Osteocyte (in vitro differentiated cells): ENCODE measurements around the gene IQCH. TPM values are rescaled to one million over a fixed set of nuclear protein-coding genes. Genes with fewer than 3 reads are reported as not detected.

ENCODE experiments used
- DNase-seq: peaks from one replicate; pipeline ENCODE4 v3.0.0; 2021; ENCODE audit warnings: mixed read lengths; ENCODE audit not compliant: unreplicated experiment; ENCODE audit errors: extremely low spot score
- H3K27ac Mint-ChIP-seq: one replicate; pipeline ENCODE4 v1.8.0; 2021; ENCODE audit warnings: mild to moderate bottlenecking, mixed read lengths; ENCODE audit not compliant: unreplicated experiment
- H3K27me3 Mint-ChIP-seq: one replicate; pipeline ENCODE4 v1.8.0; 2021; ENCODE audit warnings: mixed read lengths; ENCODE audit not compliant: unreplicated experiment
- H3K36me3 Mint-ChIP-seq: one replicate; pipeline ENCODE4 v1.8.0; 2021; ENCODE audit warnings: mixed read lengths; ENCODE audit not compliant: unreplicated experiment
- H3K4me1 Mint-ChIP-seq: one replicate; pipeline ENCODE4 v1.8.0; 2021; ENCODE audit warnings: mixed read lengths; ENCODE audit not compliant: unreplicated experiment
- H3K4me3 Mint-ChIP-seq: one replicate; pipeline ENCODE4 v1.8.0; 2021; ENCODE audit warnings: mild to moderate bottlenecking, moderate library complexity, mixed read lengths; ENCODE audit not compliant: unreplicated experiment
- H3K9me3 Mint-ChIP-seq: one replicate; pipeline ENCODE4 v1.8.0; 2021; ENCODE audit warnings: mixed read lengths; ENCODE audit not compliant: unreplicated experiment
- CTCF ChIP-seq: fragments of 200-600 bp; sonication (generic); IDR thresholded peaks from 2 replicates; pipeline ENCODE4 v1.5.0; 2021; ENCODE audit warnings: antibody characterized with exemption, mild to moderate bottlenecking, moderate library complexity
- total RNA-seq: library from RNA; stranded (reverse); gene quantifications from 2 replicates; pipeline ENCODE4 v1.2.1, GENCODE V29; 2021

Gene IQCH
- total RNA-seq, 1 donor from 2014 or later: 2.0 TPM

- Mint-ChIP-seq H3K27ac (no peak overlapping the region), H3K4me1 (peaks cover 52% of the 10 kb centered on the region), H3K4me3 (no peak overlapping the region), H3K9me3 (no peaks in the 10 kb centered on the region), H3K27me3 (no peaks in the 10 kb centered on the region), H3K36me3 (peaks cover 3% of the 10 kb centered on the region)
- no peak for TF ChIP-seq CTCF
- DNase-seq: no peak
Observed at GRCh38 chr15:67508407-67508806, 253.8 kb downstream of the IQCH start.

GRCh38 chr15:67509918-67510317, 255.3 kb downstream of the IQCH start:
- H3K36me3 Mint-ChIP-seq: peaks cover 4% of the 10 kb centered on the region
- DNase-seq: no peak
- H3K27ac Mint-ChIP-seq: no peak overlapping the region
- no peaks in the 10 kb centered on the region for H3K27me3 Mint-ChIP-seq
- H3K4me1 Mint-ChIP-seq: peaks cover 45% of the 10 kb centered on the region
- no peak overlapping the region for H3K4me3 Mint-ChIP-seq
- no peak for TF ChIP-seq CTCF
- H3K9me3 Mint-ChIP-seq: no peaks in the 10 kb centered on the region

- TF ChIP-seq CTCF: no peak
- peaks cover 43% of the 10 kb centered on the region for H3K4me1 Mint-ChIP-seq
- no peak for DNase-seq
- H3K36me3 Mint-ChIP-seq: peaks cover 6% of the 10 kb centered on the region
- no peak overlapping the region for H3K27ac Mint-ChIP-seq
- no peaks in the 10 kb centered on the region for H3K9me3 Mint-ChIP-seq
- no peaks in the 10 kb centered on the region for H3K27me3 Mint-ChIP-seq
- no peak overlapping the region for H3K4me3 Mint-ChIP-seq
Observed at GRCh38 chr15:67510597-67511190, 256.1 kb downstream of the IQCH start.

GRCh38 chr15:67511606-67512005, 257.0 kb downstream of the IQCH start:
- H3K27ac Mint-ChIP-seq: no peak overlapping the region

GRCh38 chr15:67512140-67512539, 257.6 kb downstream of the IQCH start:
- Mint-ChIP-seq H3K4me3 (no peak overlapping the region), H3K9me3 (no peaks in the 10 kb centered on the region), H3K27me3 (no peaks in the 10 kb centered on the region), H3K4me1 (peaks cover 38% of the 10 kb centered on the region), H3K36me3 (peaks cover 8% of the 10 kb centered on the region), H3K27ac (no peak overlapping the region)
- DNase-seq: no peak
- TF ChIP-seq CTCF: no peak

More at GRCh38 chr15:67511606-67512005, 257.0 kb downstream of the IQCH start:
- DNase-seq: no peak
- H3K4me3 Mint-ChIP-seq: no peak overlapping the region
- TF ChIP-seq CTCF: no peak
- H3K27me3 Mint-ChIP-seq: no peaks in the 10 kb centered on the region
- H3K9me3 Mint-ChIP-seq: no peaks in the 10 kb centered on the region
- peaks cover 40% of the 10 kb centered on the region for H3K4me1 Mint-ChIP-seq
- peaks cover 6% of the 10 kb centered on the region for H3K36me3 Mint-ChIP-seq
